Left ventricle myocardium inferior (tissue), 1 donor: ENCODE results near the gene GPR146. TPM values are rescaled to one million over a fixed set of nuclear protein-coding genes. Genes with fewer than 3 reads are reported as not detected.

Experiments
- DNase-seq: peaks from one replicate; pipeline ENCODE4 v3.0.0-alpha.2; 2020
- H3K27ac ChIP-seq: fragments of 200-600 bp; replicated peaks from 2 replicates; pipeline ENCODE4 v1.8.0; 2021
- H3K27me3 ChIP-seq: fragments of 200-600 bp; 2 replicates; pipeline ENCODE4 v1.8.0; 2021; ENCODE audit warnings: low read depth
- H3K36me3 ChIP-seq: fragments of 200-600 bp; 2 replicates; pipeline ENCODE4 v1.8.0; 2021
- H3K4me1 ChIP-seq: fragments of 200-600 bp; 2 replicates; pipeline ENCODE4 v1.8.0; 2021
- H3K4me3 ChIP-seq: fragments of 200-600 bp; 2 replicates; pipeline ENCODE4 v1.8.0; 2021; ENCODE audit warnings: mild to moderate bottlenecking, moderate library complexity
- H3K9me3 ChIP-seq: fragments of 200-600 bp; replicated peaks from 2 replicates; pipeline ENCODE4 v1.8.0; 2021
- intact Hi-C: fragments of 100-400 bp; cut with micrococcal nuclease; formaldehyde crosslinking; loops from one replicate; pipeline ENCODE4 v1.11.0; 2022
- total RNA-seq: library from RNA; stranded (reverse); fragmentation: NEBNext Ultra II Directional; extraction: Animal tissue kit (Norgen Biotek cat#: 25700); gene quantifications from one replicate; pipeline ENCODE4 v1.2.1, GENCODE V29; 2021
- TF ChIP-seq, protein P1 (sequence below): fragments of 200-600 bp; IDR thresholded peaks from 2 replicates; pipeline ENCODE4 v1.8.0; 2021; ENCODE audit warnings: antibody characterized with exemption, mild to moderate bottlenecking, borderline replicate concordance
- donor health status: DM: no; HTN: yes; CAD: no; lungs with severe emphysema.

Gene GPR146
- total RNA-seq, 1 donor from 2014 or later = 29.8 TPM

DNA sequence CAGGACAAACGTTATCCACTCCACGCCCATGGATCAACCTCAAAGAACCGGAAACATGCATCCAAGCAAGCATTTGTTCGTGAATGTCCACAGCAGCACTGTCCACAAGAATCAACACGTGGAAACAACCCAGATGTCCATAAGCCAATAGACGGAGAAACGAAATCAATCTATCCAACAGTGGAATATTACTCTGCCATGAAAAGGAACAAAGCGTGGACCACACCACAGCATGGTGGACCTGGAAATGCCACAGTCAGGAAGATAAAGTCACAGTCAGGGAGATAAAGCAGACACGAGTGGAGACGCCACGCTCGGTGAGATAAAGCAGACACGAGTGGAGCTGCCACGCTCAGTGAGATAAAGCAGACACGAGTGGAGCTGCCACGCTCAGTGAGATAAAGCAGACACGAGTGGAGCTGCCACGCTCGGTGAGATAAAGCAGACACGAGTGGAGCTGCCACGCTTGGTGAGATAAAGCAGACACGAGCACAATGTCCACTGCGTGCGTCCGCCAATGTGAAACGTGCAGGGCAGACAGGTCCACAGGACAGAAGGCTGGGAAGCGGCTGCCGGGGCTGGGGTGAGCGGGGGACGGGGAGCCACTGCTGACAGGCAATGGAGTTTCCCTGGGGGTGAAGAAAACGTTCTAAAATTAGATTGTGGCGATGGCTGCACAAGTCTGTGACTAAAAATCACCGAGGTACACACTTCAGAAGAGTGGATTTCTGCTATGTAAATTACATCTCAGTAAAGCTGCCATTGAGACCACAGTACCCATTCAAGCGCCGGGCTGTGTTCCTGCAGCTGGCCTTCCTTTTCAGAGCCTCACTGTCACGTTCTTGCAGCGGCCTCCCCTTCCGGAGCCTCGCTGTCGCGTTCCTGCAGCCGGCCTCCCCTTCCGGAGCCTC lies 54.2 kb downstream of the GPR146 start:
- Histone ChIP-seq H3K4me1 (peaks cover 17% of the 10 kb centered on the region), H3K36me3 (no peaks in the 10 kb centered on the region), H3K27me3 (no peaks in the 10 kb centered on the region), H3K4me3 (no peak overlapping the region), H3K27ac (no peak overlapping the region), H3K9me3 (no peaks in the 10 kb centered on the region)
- intact Hi-C loops = no loop called here
- TF ChIP-seq, protein P1, sequence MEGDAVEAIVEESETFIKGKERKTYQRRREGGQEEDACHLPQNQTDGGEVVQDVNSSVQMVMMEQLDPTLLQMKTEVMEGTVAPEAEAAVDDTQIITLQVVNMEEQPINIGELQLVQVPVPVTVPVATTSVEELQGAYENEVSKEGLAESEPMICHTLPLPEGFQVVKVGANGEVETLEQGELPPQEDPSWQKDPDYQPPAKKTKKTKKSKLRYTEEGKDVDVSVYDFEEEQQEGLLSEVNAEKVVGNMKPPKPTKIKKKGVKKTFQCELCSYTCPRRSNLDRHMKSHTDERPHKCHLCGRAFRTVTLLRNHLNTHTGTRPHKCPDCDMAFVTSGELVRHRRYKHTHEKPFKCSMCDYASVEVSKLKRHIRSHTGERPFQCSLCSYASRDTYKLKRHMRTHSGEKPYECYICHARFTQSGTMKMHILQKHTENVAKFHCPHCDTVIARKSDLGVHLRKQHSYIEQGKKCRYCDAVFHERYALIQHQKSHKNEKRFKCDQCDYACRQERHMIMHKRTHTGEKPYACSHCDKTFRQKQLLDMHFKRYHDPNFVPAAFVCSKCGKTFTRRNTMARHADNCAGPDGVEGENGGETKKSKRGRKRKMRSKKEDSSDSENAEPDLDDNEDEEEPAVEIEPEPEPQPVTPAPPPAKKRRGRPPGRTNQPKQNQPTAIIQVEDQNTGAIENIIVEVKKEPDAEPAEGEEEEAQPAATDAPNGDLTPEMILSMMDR = no peak
- DNase-seq = no peak

DNA sequence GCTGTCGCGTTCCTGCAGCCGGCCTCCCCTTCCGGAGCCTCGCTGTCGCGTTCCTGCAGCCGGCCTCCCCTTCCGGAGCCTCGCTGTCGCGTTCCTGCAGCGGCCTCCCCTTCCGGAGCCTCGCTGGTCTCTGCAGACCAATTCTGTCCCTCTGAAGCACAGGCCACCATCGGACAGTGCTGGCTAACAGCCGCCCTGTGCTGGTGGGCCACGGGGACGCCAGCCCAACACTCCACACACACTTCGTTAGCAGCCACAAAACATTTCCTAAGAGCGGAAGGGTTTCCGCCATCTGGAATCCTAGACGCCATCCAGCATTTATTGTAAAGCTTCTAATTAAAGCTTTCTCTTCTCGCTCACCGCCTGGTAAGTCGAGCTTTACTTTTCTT lies 54.8 kb downstream of the GPR146 start:
- peaks cover 23% of the 10 kb centered on the region for H3K4me1 ChIP-seq
- TF ChIP-seq, protein P1 = no peak
- H3K36me3 ChIP-seq = no peaks in the 10 kb centered on the region
- intact Hi-C loops = no loop called here
- H3K27ac ChIP-seq = no peak overlapping the region
- H3K9me3 ChIP-seq = no peaks in the 10 kb centered on the region
- no peak for DNase-seq
- no peak overlapping the region for H3K4me3 ChIP-seq
- H3K27me3 ChIP-seq = no peaks in the 10 kb centered on the region

DNA sequence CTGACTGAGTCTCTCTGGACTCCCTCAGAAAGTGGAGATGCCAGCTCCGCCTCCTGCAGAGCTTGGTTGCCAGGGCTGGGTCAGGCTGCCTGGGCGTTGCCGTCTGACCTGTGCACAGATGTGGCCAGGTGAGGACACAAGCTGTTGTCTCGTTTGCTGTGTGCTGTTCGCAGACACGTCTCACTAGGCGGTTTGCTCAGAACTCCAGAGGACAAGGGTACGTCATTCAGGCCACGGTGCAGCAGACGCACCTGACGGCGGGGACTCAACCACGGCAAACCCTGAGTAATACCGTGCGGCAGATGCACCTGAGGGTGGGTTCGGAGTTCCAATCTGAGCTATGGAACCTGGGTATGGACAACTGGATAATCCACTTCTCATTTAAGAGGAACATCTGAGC lies 55.3 kb downstream of the GPR146 start:
- Histone ChIP-seq H3K4me3 (no peak overlapping the region), H3K4me1 (peaks cover 28% of the 10 kb centered on the region), H3K27me3 (no peaks in the 10 kb centered on the region), H3K9me3 (no peaks in the 10 kb centered on the region), H3K36me3 (no peaks in the 10 kb centered on the region), H3K27ac (no peak overlapping the region)
- intact Hi-C loops = no loop called here
- DNase-seq = no peak
- TF ChIP-seq, protein P1 = no peak

DNA sequence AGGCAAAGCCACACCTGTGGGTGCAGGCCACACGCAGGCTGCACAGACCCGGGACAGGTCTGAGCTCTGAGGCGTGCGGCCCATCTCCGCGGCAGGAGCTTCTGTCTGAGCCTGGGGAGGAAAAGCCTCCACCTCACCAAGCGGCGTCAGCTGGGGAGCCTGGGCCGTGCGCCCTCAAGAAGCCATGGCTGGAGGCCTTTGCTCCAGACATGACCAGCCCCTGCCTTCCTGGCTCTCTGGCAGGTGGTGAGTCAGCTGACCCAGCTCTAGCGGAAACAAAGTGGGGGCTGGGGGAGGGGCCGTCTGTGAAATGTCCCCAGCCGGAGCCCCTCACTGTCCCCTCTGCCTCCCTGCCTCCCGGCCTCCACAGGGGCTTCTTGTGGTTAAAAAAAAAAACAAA lies 56.0 kb downstream of the GPR146 start:
- TF ChIP-seq, protein P1 = no peak
- Histone ChIP-seq H3K4me1 (peaks cover 33% of the 10 kb centered on the region), H3K36me3 (no peaks in the 10 kb centered on the region), H3K4me3 (no peak overlapping the region), H3K27me3 (no peaks in the 10 kb centered on the region), H3K27ac (no peak overlapping the region), H3K9me3 (no peaks in the 10 kb centered on the region)
- DNase-seq = no peak
- intact Hi-C loops = no loop called here

DNA sequence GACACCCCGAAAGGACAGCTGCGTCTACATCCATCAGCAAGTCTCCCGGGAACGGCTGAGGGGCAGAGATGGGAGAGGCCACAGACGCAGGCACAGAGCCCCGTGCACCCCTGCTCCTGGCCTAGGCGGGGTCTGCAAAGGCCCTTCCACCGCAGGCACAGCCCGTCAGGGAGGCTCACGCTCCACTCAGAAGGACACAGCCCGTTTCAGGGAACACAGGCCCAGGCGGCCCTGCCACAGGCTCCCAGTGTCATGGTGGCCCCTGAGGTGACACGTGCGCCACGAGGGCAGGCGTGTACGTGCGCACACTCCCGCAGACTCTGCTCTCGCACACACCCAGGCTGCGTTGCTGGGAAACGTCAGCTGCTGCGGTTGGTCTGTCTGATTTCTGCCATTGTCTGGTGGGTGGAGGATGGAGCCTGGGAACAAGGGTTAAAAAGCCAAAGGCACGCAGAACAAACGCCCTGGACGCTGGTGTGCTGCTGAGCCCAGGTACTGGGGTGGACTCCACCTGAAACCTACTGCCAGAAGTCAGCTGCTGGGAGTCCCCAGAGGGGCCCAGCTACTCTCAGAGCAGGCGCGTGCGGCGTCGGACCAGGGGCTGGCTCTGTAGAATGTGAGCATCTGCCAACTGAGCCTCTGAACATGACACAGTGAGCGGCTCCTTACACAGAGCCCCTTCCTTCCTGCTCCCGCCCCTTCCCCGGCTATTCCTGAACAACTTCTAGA lies 56.7 kb downstream of the GPR146 start:
- Histone ChIP-seq H3K4me1 (peaks cover 27% of the 10 kb centered on the region), H3K27me3 (no peaks in the 10 kb centered on the region), H3K36me3 (no peaks in the 10 kb centered on the region), H3K4me3 (no peak overlapping the region), H3K9me3 (no peaks in the 10 kb centered on the region), H3K27ac (no peak overlapping the region)
- TF ChIP-seq, protein P1 = no peak
- intact Hi-C loops = no loop called here
- no peak for DNase-seq
